Measurements from ENCODE around the gene PHPT1.
A peak's percentile ranks its signal among the peaks of the same experiment; 100 is the strongest.
"Not testable (repeated sequence)": the region's sequence is repeated elsewhere in the genome, so short reads cannot be mapped to it uniquely, and the experiment has no call there.

Gene PHPT1

DNA sequence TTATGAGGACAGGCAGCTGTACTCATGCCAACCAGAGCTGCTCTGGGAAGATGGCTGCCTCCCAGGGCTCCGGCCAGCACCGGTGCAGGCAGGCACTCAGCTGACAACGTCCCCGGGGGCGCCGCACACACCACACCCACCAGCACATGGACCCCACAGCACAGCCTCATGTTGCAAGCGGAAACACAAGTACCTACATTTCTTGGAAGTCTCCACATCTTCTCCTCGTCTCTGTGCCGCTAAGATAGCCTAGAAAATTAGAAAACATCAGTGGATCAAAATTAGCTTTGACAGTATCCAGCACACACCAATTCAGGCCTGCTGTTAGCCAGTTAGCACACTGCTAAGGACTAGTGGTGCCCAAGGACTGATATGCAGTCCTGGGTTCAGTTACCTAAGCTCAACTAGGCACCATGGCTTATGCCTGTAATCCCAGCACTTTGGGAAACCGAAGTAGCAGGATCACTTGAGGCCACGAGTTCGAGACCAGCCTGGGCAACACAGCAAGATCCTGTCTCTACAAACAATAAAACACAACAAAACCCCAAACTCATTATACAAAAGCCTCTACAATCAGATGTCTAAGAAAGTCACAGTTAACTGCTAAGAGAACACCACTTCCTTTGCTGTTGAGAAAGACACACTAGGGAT is 14.5 kb downstream of the PHPT1 start:
- no peak overlapping the region for H3K4me3 ChIP-seq (ENCODE audit: low read length)
- TF ChIP-seq, protein P1, sequence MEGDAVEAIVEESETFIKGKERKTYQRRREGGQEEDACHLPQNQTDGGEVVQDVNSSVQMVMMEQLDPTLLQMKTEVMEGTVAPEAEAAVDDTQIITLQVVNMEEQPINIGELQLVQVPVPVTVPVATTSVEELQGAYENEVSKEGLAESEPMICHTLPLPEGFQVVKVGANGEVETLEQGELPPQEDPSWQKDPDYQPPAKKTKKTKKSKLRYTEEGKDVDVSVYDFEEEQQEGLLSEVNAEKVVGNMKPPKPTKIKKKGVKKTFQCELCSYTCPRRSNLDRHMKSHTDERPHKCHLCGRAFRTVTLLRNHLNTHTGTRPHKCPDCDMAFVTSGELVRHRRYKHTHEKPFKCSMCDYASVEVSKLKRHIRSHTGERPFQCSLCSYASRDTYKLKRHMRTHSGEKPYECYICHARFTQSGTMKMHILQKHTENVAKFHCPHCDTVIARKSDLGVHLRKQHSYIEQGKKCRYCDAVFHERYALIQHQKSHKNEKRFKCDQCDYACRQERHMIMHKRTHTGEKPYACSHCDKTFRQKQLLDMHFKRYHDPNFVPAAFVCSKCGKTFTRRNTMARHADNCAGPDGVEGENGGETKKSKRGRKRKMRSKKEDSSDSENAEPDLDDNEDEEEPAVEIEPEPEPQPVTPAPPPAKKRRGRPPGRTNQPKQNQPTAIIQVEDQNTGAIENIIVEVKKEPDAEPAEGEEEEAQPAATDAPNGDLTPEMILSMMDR (conservative IDR thresholded peaks at IDR 0.05; ENCODE audit: low read length): no peak
- DNase-seq (ENCODE audit: low read depth): no peak

DNA sequence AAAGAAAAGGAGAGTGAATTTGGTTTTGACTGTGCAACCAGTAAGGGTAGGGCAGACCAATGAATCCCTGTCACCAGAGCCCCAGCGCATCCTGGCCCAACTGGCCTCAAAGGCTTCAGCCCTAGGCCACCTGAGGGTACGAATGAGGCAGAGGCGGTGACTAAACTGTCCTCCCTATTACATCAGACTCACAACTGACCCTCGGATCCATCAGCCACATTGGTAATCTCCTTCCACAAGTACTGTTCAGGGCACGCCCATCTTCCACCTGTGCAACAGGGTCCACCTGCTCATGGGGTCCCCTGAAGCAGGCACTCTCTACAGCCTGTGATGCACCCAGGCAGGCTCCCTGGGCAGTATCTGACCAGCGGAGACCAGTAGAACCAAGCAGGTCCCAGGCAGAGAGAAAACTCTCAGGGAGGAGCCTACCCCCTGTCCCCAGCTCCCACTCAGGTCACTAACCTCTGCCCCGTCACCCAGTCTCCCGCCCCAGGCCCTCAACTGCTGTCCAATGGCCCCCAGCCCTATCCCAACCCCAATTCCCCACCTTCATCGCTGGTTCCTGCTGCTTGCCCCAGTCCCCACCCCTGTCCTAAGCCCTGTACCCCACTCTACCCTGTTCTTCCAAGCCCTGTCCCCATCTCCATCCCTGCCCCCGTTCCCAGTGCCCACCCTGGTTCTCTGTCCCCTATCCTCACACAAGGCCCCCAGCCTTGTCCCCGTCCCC is 16.0 kb downstream of the PHPT1 start:
- H3K4me3 ChIP-seq (ENCODE audit: low read length): peak overlapping the region; percentile 79
- TF ChIP-seq, protein P1 (conservative IDR thresholded peaks at IDR 0.05; ENCODE audit: low read length): no peak
- no peak for DNase-seq (ENCODE audit: low read depth)

DNA sequence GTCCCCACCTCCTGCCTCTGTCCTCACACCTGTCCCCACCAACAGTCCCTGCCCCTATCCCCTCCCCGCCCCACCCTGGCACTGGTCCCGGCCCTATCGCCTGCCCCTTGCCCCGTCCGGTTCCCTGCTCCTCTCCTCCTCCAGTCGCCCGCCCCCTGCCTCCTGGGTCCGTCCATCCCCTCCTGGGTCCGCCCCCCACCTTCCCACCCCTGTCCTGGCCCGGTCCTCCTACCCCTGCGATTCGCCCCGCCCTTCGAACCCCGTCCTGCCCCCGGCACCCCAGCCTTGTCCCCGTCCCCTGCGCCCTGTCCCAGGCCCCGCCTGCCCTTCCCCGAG is 16.5 kb downstream of the PHPT1 start:
- DNase-seq (ENCODE audit: low read depth): no peak
- peak overlapping the region; percentile 79 for H3K4me3 ChIP-seq (ENCODE audit: low read length)
- TF ChIP-seq, protein P1 (conservative IDR thresholded peaks at IDR 0.05; ENCODE audit: low read length): no peak

DNA sequence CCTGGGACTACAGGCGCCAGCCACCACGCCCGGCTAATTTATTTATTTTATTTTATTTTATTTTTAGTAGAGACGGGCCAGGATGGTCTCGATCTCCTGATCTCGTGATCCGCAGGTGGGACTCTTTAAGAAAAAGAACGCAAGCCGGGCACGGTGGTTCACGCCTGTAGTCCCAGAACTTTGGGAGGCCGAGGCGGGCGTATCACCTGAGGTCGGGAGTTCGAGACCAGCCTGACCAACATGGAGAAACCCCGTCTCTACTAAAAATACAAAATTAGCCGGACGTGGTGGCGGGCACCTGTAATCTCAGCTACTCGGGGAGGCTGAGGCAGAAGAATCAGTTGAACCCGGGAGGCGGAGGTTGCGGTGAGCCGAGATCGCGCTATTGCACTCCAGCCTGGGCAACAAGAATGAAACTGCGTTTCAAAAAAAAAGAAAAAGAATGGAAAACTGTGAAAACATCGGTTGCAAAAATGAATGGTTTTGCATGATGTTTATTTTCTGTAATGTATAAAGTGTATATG is 17.8 kb downstream of the PHPT1 start:
- not testable (repeated sequence) for DNase-seq (ENCODE audit: low read depth)

DNA sequence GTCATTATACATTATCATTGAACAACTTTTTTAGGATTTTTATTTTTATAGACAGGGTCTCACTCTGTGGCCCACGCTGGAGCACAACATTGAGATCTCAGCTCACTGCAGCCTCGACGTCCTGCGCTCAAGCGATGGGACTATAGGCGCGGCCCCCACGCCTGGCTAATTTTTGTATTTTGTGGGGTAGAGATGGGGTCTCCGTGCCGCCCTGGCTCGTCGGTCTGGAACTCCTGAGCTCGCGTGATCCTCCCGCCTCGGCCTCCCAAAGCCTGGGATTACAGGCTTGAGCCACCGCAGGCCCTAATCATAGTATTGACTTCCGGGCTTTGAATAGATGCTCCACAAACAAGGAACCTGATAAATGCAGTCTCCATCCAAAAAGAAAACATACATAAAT is 18.3 kb downstream of the PHPT1 start:
- no peak overlapping the region for H3K4me3 ChIP-seq (ENCODE audit: low read length)
- no peak for DNase-seq (ENCODE audit: low read depth)
- TF ChIP-seq, protein P1 (conservative IDR thresholded peaks at IDR 0.05; ENCODE audit: low read length): no peak

More for the DNA sequence above, 17.8 kb downstream of the PHPT1 start:
- H3K4me3 ChIP-seq (ENCODE audit: low read length): peak overlapping the region; percentile 79

DNA sequence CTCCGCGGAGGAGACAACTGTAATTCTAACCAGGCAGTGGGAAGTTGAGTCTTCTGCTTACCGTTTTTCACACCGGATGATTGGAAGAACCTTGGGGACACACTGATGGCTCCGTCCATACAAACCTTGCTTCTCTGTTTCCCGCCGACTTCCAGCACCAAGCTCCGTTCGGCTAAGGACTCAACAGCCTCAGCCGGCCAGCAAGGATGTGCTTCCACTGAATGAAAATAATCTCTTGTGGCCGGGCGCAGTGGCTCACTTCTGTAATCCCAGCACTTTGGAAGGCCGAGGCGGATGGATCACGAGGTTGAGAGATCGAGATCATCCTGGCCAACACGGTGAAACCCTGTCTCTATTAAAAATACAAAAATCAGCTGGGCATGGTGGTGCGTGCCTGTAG is 18.7 kb downstream of the PHPT1 start:
- DNase-seq (ENCODE audit: low read depth): no peak
- H3K4me3 ChIP-seq (ENCODE audit: low read length): no peak overlapping the region
- TF ChIP-seq, protein P1 (conservative IDR thresholded peaks at IDR 0.05; ENCODE audit: low read length): no peak

DNA sequence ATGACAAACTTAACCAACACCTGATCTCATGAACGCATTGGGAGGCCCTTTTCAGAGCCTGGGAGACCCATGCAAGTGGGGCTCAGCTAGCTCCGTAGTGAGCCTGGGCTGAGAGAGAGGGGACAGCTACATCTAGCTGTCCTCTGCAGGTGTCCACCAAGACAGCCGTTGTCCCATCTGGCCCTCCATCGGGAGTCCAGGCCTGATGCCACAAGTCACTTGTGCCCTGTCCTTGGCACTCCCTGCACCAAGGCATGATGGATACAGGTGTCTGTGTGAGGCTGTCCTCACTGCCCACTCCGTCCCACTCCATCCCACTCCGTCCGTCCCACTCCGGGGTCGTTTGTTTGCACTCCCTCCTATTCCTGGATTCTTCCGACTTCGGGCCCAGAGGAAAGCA is 19.4 kb downstream of the PHPT1 start:
- H3K4me3 ChIP-seq (ENCODE audit: low read length): no peak overlapping the region
- TF ChIP-seq, protein P1 (conservative IDR thresholded peaks at IDR 0.05; ENCODE audit: low read length): no peak
- no peak for DNase-seq (ENCODE audit: low read depth)

DNA sequence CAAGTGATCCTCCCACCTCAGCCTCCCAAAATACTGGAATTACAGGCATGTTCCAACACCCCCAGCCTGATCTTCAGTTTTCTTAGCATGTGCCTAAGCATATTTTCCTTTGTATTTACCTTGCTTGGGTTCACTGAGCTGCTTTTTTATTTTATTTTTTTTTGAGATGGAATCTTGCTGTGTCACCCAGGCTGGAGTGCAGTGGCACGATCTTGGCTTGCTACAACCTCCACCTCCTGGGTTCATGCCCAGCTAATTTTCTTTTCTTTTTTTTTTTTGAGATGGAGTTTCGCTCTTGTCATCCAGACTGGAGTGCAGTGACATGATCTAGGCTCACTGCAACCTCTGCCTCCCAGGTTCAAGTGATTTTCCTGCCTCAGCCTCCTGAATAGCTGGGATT is 20.4 kb downstream of the PHPT1 start:
- not testable (repeated sequence) for H3K4me3 ChIP-seq (ENCODE audit: low read length); DNase-seq (ENCODE audit: low read depth)
